Activated T-cell treated with anti-CD3 and anti-CD28 coated beads for 4 hours (primary cell): ENCODE data around the gene SFT2D3.

Experiments used
- DNase-seq: peaks from one replicate; pipeline ENCODE4 v3.0.0-alpha.2; 2020

The SFT2D3 gene, protein sequence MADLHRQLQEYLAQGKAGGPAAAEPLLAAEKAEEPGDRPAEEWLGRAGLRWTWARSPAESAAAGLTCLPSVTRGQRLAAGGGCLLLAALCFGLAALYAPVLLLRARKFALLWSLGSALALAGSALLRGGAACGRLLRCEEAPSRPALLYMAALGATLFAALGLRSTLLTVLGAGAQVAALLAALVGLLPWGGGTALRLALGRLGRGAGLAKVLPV

GRCh38 chr2:127701193-127701650, at the start of gene SFT2D3:
TSS of gene SFT2D3 (plus strand) at chr2:127701497. CDS start at chr2:127701529, 32 bp downstream.
- DNase-seq = peak; percentile 77

- DNase-seq = no peak
Observed at GRCh38 chr2:127651971-127652550, 49.2 kb upstream of the SFT2D3 start.

DNA sequence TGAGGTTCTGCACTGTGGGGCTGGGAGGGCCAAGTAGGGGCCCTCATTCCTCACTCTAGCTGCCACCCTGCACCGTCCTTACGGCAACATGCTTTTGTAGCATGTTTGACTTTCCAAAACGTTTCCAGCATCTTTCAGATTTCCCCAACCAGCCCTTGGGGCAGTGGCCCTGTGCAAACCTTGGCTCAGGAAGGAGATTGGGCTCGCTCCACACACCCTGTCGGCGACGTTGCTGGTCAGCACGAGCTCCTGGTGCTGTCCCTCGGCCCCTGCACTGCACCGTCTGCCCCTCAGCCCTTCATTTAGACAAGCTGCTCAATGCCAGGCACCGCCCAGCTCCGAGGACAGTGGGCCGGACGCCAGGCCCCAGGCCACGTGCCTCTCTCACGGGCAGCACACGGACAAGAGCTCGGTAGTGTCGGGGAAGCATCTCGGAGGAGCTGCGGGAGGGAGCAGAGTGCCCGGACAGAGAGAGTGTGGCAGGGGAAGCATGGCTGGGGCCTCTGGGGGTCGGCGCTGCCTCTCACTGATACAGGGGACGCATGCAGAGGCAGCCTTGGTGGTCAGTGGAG, 48.4 kb upstream of the SFT2D3 start:
- DNase-seq = no peak

DNA sequence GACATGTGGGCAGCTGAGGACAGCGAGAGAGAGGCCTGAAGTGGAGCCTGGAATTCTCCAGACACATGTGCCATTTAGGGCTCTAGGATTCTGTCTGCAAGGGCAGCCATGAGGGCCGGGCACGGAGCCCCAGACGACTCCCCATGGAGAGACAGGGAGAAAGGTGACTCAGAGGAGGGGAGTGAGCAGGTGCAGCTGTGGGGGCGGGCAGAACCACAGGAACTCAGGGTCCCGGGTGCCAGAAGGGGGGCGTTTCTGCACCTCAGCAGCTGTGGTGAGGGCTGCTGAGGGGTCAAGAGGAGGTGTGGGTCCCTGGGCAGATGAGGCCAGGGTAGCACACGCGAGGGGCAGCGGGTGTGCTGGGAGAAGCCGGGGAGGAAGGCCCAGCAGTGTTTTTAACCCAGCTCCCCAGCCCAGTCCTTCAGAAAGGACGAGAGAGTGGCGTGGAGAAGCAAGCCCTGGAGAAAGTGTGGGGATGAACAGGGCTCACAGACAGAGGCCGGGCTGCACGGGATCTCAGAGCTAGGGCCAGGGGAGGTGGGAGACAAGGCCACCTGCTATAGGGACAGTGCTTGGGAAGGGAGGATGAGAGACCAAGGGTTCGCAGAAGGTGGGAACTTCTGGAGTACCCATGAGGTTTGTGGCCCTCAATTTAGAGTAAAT, 47.7 kb upstream of the SFT2D3 start:
- DNase-seq = no peak

- DNase-seq = no peak
Observed at GRCh38 chr2:127654084-127654837, 47.0 kb upstream of the SFT2D3 start.

- DNase-seq = no peak
Observed at GRCh38 chr2:127654838-127655175, 46.5 kb upstream of the SFT2D3 start.

- no peak for DNase-seq
Observed at GRCh38 chr2:127655209-127656073, 45.9 kb upstream of the SFT2D3 start.

DNA sequence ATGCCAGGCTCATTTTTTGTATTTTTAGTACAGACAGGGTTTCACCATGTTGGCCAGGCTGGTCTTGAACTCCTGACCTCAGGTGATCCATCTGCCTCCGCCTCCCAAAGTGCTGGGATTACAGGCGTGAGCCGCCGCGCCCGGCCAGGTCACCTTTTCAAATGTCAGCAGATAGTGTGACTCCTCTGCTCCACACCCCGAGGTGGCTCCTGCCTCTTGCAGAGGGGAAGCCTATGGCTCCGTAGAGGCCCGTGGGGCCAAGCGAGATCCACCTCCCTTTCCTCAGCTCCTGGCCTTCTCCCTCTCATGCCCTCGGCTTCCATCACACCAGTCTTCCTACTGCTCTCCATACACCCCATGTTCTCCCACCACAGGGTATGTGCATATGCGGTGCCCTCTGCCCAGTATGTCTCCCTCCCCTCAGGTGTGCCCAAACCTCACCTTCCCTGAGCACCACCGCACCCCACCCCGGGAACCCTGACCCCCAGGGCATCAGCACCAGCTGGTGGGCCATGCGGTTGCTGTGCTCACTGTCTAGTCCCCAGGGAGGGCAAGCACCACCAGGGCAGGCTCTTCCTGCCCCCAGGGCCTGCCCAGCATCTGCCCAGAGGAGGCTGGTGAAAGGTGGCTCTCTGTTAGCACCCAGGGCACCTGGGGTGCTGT, 44.6 kb upstream of the SFT2D3 start:
- no peak for DNase-seq

- no peak for DNase-seq
Observed at GRCh38 chr2:127657232-127657595, 44.1 kb upstream of the SFT2D3 start.

DNA sequence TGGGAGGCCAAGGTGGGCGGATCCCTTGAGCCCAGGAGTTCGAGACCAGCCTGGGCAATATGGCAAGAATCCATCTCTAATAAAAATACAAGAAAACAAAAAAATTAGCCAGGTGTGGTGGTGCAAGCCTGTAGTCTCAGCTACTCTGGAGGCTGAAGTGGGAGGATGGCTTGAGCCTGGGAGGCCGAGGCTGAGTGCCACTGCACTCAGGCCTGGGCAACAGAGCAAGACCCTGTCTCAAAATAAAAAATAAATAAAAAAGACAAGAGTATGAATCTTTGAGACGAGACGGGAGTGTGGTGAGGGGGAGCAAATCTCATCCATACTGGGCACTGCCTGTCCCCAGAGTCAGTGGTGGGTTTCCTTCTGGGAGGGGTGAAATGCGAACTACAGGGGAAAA, 43.2 kb upstream of the SFT2D3 start:
- no peak for DNase-seq

GRCh38 chr2:127658641-127659407, 42.5 kb upstream of the SFT2D3 start:
- no peak for DNase-seq

DNA sequence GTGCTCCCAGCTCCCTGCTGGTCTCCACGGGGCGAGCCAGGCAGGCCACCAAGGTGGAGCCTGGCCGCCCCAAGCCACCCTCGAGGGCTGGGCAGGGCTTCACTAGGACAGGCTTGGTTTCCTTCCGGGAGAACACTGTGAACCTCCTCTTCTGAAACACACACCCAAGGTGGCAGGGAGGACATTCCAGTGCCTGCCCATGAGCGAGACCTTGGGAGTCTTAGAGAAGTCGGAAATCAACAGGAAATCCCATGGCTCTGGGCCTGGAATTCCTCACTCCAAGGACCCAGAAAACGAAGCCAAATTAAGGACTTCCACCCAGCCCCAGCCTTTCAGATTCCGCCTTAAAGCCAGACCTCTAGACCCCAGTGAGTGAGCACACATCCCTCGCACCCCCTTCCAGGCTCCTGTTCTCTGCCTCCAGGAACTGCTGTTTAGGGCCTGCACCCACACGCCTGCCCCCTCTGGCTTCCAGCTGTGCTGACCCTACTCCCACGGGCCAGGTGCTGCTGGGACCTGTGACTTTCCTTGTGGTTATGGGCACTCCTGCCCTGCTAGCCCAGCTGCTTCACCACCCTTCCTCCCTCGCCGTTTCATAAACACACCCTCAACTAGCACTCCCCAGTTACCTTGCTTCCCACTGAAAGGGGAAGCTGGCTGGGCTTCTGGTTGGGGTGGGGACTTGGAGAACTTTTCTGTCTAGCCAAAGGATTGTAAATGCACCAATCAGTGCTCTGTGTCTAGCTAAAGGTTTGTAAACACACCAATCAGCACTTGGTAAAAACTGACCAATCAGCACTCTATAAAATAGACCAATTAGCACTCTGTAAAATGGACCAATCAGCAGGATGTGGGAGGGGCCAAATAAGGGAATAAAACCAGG, 41.6 kb upstream of the SFT2D3 start:
- no peak for DNase-seq

- no peak for DNase-seq
Observed at GRCh38 chr2:127660291-127660578, 41.1 kb upstream of the SFT2D3 start.

DNA sequence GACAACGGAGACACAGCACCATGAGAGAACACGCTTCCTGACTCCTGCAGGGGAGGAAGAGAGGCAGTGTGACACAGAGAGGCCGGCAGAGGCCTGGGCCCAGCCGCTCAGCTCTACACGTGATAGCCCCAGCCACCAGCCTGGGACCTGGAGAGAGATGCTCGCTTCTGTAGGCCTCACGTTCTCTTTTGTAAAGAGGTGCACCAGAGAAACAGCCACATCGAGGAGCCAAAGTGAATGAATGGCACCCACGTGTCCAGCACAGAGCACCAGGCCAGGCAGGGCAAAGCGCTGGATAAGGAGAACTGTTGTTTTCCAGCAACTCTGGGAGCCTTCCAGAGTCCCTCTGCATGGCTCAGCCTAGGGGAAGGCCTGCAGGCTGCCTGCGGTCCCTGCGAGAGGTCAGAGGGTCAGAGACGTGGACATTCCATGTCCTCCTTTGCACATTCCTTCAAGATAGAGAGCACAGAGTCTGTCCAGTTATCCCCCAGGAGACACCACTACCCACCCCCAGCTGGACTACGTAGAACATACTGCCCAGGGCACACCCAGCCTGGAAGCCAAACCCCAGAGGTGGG, 40.1 kb upstream of the SFT2D3 start:
- no peak for DNase-seq

GRCh38 chr2:127661949-127662510, 39.3 kb upstream of the SFT2D3 start:
- DNase-seq = no peak

DNA sequence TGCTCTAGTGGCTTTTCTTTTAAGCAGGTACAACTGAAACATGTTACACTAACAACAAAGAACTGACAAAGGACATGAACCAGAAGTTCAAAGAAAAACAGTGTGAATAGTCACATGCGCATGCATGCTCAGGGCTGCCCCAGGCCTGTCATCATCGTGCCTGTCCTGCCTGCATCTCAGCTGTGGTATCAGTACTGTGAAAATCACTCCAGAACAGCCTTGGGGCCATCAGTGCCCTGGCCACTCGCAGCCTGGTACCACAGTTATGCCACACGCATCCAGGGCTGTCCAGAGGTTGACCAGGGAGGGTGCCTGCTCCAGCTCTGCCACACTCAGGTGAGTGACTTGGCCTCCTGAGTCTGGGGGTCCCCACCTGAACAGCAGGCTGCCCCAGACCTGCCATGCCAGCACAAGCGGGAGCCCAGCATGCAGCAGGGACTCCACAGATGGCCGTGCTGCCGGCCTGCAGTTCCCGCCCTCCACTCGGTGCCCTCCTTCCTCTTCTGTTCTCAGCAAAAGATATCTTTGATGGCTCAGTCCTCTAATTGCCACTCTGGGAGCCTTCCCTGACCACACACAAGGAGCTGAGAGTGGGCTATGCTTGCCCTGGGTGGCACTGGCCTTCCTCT, 38.2 kb upstream of the SFT2D3 start:
- DNase-seq = no peak

DNA sequence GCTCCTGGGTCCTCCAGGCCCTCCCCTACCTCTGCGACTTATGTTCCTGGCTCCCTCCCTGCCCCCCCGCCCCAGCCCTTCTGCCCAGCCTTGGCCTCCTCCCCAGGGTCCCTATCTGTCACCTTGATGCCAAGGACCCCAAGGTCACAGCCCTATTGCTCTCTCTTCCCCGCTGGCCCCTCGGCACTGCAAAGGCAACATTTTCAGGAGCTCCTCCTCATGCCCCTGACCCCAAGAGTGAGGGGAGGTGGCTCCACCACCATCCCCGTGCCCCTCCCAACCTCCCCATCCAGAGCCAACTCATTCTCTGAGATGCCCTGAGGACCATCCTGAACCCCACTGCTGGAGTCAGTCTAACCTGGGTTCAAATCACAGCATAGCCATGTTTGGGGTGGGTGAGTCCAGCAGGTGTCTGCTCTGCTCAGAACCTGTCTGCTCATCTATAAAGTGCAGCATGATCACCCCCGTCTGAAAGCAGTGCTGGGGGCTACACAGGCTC, 37.7 kb upstream of the SFT2D3 start:
- DNase-seq = no peak

- DNase-seq = no peak
Observed at GRCh38 chr2:127664065-127664894, 37.0 kb upstream of the SFT2D3 start.
